Measurements from ENCODE around the gene KLC1.

- no peak for TF ChIP-seq CTCF (conservative IDR thresholded peaks at IDR 0.05; ENCODE audit: low read depth, low read length)
- TF ChIP-seq EZH2 (IDR thresholded peaks at IDR 0.05; ENCODE audit: borderline replicate concordance, low read depth, low read length, poor library complexity, severe bottlenecking): no peak
Observed at GRCh38 chr14:103718572-103718971, 89.6 kb downstream of the KLC1 start.
